Gastroesophageal sphincter (tissue), 4 donors: ENCODE results near the gene LRFN2. TPM values are rescaled to one million over a fixed set of nuclear protein-coding genes. Genes with fewer than 3 reads are reported as not detected.

Experiments
- ATAC-seq: fragments of 150-250 bp; one replicate; pipeline ENCODE4 v1.9.1; 2016; ENCODE audit warnings: mild to moderate bottlenecking, moderate library complexity
- H3K27ac ChIP-seq, 4 donors: fragments of 200-600 bp; sonication (generic) in 3 of 4; 1 replicate in 3 of 4; 2 replicates in 1 of 4; pipeline ENCODE4 v1.5.1; 2016 to 2019
- H3K27me3 ChIP-seq: fragments of 200-600 bp; sonication (generic); one replicate; pipeline ENCODE4 v1.5.1; 2019
- H3K36me3 ChIP-seq, 2 donors: fragments of 200-600 bp; sonication (generic); one replicate each; pipeline ENCODE4 v1.5.1; 2019; ENCODE audit warnings: control low read depth in 1 of 2
- H3K4me1 ChIP-seq, 3 donors: fragments of 200-600 bp; sonication (generic); 1 replicate in 2 of 3; 2 replicates in 1 of 3; pipeline ENCODE4 v1.5.1; 2016 to 2019; ENCODE audit warnings: control low read depth in 2 of 3
- H3K4me3 ChIP-seq, 2 donors: fragments of 200-600 bp; sonication (generic); one replicate each; pipeline ENCODE4 v1.5.1; 2019; ENCODE audit warnings: mild to moderate bottlenecking in 1 of 2, moderate library complexity in 1 of 2
- H3K9me3 ChIP-seq, 3 donors: fragments of 200-600 bp; sonication (generic); one replicate each; pipeline ENCODE4 v1.5.1; 2017 to 2019; ENCODE audit warnings: control low read depth in 2 of 3
- EP300 ChIP-seq: sonication (generic); formaldehyde crosslinking; IDR thresholded peaks from one replicate; pipeline ENCODE4 v1.6.1; 2017; ENCODE audit warnings: antibody characterized with exemption, mild to moderate bottlenecking
- POLR2A ChIP-seq, 2 donors: fragments of 450-650 bp; IDR thresholded peaks; one replicate each; pipeline ENCODE4 v1.6.1; 2017; ENCODE audit warnings: antibody characterized with exemption in 2 of 2, mild to moderate bottlenecking in 2 of 2, moderate library complexity in 1 of 2
- POLR2AphosphoS5 ChIP-seq: sonication (generic); formaldehyde crosslinking; IDR thresholded peaks from one replicate; pipeline ENCODE4 v1.6.1; 2017; ENCODE audit warnings: antibody characterized with exemption
- WGBS, 2 donors: methylation state at CpG; one replicate each; pipeline ENCODE4 v1.1.5; 2018; ENCODE audit warnings: low coverage in 1 of 2; 5-methylcytosine and 5-hydroxymethylcytosine counted together
- small RNA-seq, 4 donors: library from RNA; depleted of rRNA; stranded (forward); fragments of <200 nt; gene quantifications; one replicate each; pipeline ENCODE3, GENCODE V24; 2016
- total RNA-seq, 4 donors: library from RNA; depleted of rRNA; stranded (reverse); fragments of >200 nt; gene quantifications; one replicate each; pipeline ENCODE4 v1.1.0, GENCODE V29; 2016
- TF ChIP-seq, protein P1 (sequence below), 4 experiments: fragments of 200-600 bp in 2 of 4; fragments of 450-650 bp in 2 of 4; sonication (generic) in 1 of 4; IDR thresholded peaks; one replicate each; pipeline ENCODE4 v1.5.1; 2017 to 2019; ENCODE audit warnings: antibody characterized with exemption in 4 of 4, mild to moderate bottlenecking in 2 of 4, moderate library complexity in 2 of 4

Gene LRFN2
- total RNA-seq, 4 donors from 2014 or later, result 0.13 TPM; not detected in 3

- H3K27ac ChIP-seq, result no peak overlapping the region
- no peak for ATAC-seq
- H3K9me3 ChIP-seq, result no peaks in the 10 kb centered on the region
- H3K4me1 ChIP-seq, result peaks cover 0 to 15% (median 0%) of the 10 kb centered on the region in 3 donors
- no peaks in the 10 kb centered on the region for H3K36me3 ChIP-seq
- peaks cover 17% of the 10 kb centered on the region for H3K27me3 ChIP-seq
- TF ChIP-seq, protein P1, sequence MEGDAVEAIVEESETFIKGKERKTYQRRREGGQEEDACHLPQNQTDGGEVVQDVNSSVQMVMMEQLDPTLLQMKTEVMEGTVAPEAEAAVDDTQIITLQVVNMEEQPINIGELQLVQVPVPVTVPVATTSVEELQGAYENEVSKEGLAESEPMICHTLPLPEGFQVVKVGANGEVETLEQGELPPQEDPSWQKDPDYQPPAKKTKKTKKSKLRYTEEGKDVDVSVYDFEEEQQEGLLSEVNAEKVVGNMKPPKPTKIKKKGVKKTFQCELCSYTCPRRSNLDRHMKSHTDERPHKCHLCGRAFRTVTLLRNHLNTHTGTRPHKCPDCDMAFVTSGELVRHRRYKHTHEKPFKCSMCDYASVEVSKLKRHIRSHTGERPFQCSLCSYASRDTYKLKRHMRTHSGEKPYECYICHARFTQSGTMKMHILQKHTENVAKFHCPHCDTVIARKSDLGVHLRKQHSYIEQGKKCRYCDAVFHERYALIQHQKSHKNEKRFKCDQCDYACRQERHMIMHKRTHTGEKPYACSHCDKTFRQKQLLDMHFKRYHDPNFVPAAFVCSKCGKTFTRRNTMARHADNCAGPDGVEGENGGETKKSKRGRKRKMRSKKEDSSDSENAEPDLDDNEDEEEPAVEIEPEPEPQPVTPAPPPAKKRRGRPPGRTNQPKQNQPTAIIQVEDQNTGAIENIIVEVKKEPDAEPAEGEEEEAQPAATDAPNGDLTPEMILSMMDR (IDR thresholded peaks at IDR 0.05), result no peak
- TF ChIP-seq POLR2AphosphoS5, result no peak
- H3K4me3 ChIP-seq, result no peak overlapping the region
- WGBS, 2 donors, result 54 to 80% methylated on average over 1 to 5 of the region's 6 CpGs
Measured at GRCh38 chr6:40342723-40343122, 244.4 kb downstream of the LRFN2 start.

- Histone ChIP-seq H3K4me3 (no peak overlapping the region), H3K36me3 (no peaks in the 10 kb centered on the region), H3K27me3 (peaks cover 22% of the 10 kb centered on the region), H3K4me1 (peaks cover 0 to 15% (median 0%) of the 10 kb centered on the region in 3 donors), H3K9me3 (no peaks in the 10 kb centered on the region), H3K27ac (no peak overlapping the region)
- ATAC-seq, result no peak
- TF ChIP-seq POLR2AphosphoS5 (no peak), EP300 (no peak), POLR2A (IDR thresholded peaks at IDR 0.05) (no peak)
- TF ChIP-seq, protein P1 (IDR thresholded peaks at IDR 0.05), result no peak
- WGBS, 2 donors, result 42 to 83% methylated on average over 1 of the region's 1 CpG
Measured at GRCh38 chr6:40341726-40342125, 245.4 kb downstream of the LRFN2 start.

Small RNA genes lying within 50 kb of the gene (small RNA-seq; reads per million reads assigned to genes)
- 0 reads per million in 4 donors for gene RNU6-250P
